Smooth muscle cell (in vitro differentiated cells): ENCODE data around the gene DLGAP4. TPM values are rescaled to one million over a fixed set of nuclear protein-coding genes. Genes with fewer than 3 reads are reported as not detected.

Source experiments
- DNase-seq: peaks from one replicate; lab custom pipeline; 2025; ENCODE audit not compliant: unreplicated experiment; lab: John Stamatoyannopoulos, UW
- H2AFZ ChIP-seq: fragments of 200-600 bp; sonication (generic); 2 replicates; pipeline ENCODE4 v1.6.0; 2016; ENCODE audit warnings: antibody characterized with exemption, low read depth, mild to moderate bottlenecking
- H3F3A ChIP-seq: fragments of 200-600 bp; sonication (generic); 2 replicates; pipeline ENCODE4 v1.6.0; 2017; ENCODE audit warnings: antibody characterized with exemption, low read depth
- H3K27ac ChIP-seq: fragments of 200-600 bp; sonication (generic); 2 replicates; pipeline ENCODE4 v1.5.1; 2016; ENCODE audit warnings: low read depth, mild to moderate bottlenecking
- H3K27me3 ChIP-seq: fragments of 200-600 bp; sonication (generic); 2 replicates; pipeline ENCODE4 v1.6.1; 2016; ENCODE audit warnings: low read depth, mild to moderate bottlenecking
- H3K36me3 ChIP-seq: fragments of 200-600 bp; sonication (generic); 2 replicates; pipeline ENCODE4 v1.5.1; 2016; ENCODE audit warnings: low read depth
- H3K4me1 ChIP-seq: fragments of 200-600 bp; sonication (generic); 2 replicates; pipeline ENCODE4 v1.5.1; 2016; ENCODE audit warnings: low read depth
- H3K4me2 ChIP-seq: fragments of 200-600 bp; sonication (generic); 2 replicates; pipeline ENCODE4 v1.6.0; 2016; ENCODE audit warnings: mild to moderate bottlenecking
- H3K4me3 ChIP-seq: fragments of 200-600 bp; sonication (generic); 2 replicates; pipeline ENCODE4 v1.5.1; 2016; ENCODE audit warnings: mild to moderate bottlenecking
- H3K79me2 ChIP-seq: fragments of 200-600 bp; sonication (generic); 2 replicates; pipeline ENCODE4 v1.6.0; 2016; ENCODE audit warnings: low read depth, mild to moderate bottlenecking
- H3K9ac ChIP-seq: fragments of 200-600 bp; sonication (generic); 2 replicates; pipeline ENCODE4 v1.6.0; 2016; ENCODE audit warnings: low read depth
- H3K9me3 ChIP-seq: fragments of 200-600 bp; sonication (generic); replicated peaks from 2 replicates; pipeline ENCODE4 v1.5.1; 2016; ENCODE audit warnings: low read depth
- H4K20me1 ChIP-seq: fragments of 200-600 bp; sonication (generic); 2 replicates; pipeline ENCODE4 v1.6.0; 2016; ENCODE audit warnings: low read depth
- CTCF ChIP-seq: fragments of 200-600 bp; sonication (generic); IDR thresholded peaks from 2 replicates; pipeline ENCODE4 v1.5.1; 2017; ENCODE audit warnings: borderline replicate concordance, mild to moderate bottlenecking, antibody characterized with exemption; ENCODE audit not compliant: insufficient read depth, poor library complexity, severe bottlenecking
- WGBS: methylation state at CpG from one replicate; pipeline ENCODE4 v1.1.7; 2016; ENCODE audit warnings: low lambda C conversion rate; 5-methylcytosine and 5-hydroxymethylcytosine counted together
- polyA plus RNA-seq: library from polyadenylated mRNA; unstranded; fragments of >200 nt; fragmentation: Nextera tagmentation; extraction: Ambion mirVana; gene quantifications from 2 replicates; pipeline ENCODE4 v1.2.1, GENCODE V29; 2016
- total RNA-seq: library from RNA; depleted of rRNA; stranded (reverse); fragments of >200 nt; gene quantifications from 2 replicates; pipeline ENCODE4 v1.2.3, GENCODE V29; 2014

Gene DLGAP4
- total and polyA plus RNA-seq, 2 experiments from 2014 or later, result 86.8 to 102 TPM

DNA sequence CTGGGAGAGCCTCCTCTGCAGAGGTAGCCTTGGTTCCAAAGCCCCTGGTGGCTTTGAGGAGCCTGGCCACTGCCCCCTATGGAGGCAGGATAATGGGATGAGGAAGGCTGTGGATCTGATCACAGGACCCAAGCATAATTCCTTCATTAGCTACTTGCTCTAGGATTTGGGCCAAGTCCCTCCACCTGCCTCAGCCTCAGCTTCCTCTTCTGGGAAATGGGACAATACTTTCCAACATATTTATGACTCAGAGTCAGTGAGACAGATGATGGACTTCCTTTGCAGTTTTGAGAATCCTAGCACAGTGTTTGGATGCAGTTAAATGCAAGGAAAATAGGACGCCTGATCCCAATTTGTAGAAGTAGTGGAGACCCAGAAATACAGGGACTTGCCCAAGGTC, 171.3 kb downstream of the DLGAP4 start:
- no peak overlapping the region for H3K9ac ChIP-seq
- H3K79me2 ChIP-seq, result peaks cover 100% of the 10 kb centered on the region
- peaks cover 16% of the 10 kb centered on the region for H3F3A ChIP-seq
- H2AFZ ChIP-seq, result no peak overlapping the region
- whole genome bisulfite sequencing, result 100% methylated on average over 1 of the region's 1 CpG
- TF ChIP-seq CTCF, result no peak
- no peaks in the 10 kb centered on the region for H3K36me3 ChIP-seq
- H3K9me3 ChIP-seq, result no peaks in the 10 kb centered on the region
- no peak overlapping the region for H3K4me3 ChIP-seq
- no peak overlapping the region for H3K4me2 ChIP-seq
- H3K27ac ChIP-seq, result no peak overlapping the region
- no peak for DNase-seq
- peaks cover 100% of the 10 kb centered on the region for H4K20me1 ChIP-seq
- peaks cover 9% of the 10 kb centered on the region for H3K4me1 ChIP-seq
- no peaks in the 10 kb centered on the region for H3K27me3 ChIP-seq

DNA sequence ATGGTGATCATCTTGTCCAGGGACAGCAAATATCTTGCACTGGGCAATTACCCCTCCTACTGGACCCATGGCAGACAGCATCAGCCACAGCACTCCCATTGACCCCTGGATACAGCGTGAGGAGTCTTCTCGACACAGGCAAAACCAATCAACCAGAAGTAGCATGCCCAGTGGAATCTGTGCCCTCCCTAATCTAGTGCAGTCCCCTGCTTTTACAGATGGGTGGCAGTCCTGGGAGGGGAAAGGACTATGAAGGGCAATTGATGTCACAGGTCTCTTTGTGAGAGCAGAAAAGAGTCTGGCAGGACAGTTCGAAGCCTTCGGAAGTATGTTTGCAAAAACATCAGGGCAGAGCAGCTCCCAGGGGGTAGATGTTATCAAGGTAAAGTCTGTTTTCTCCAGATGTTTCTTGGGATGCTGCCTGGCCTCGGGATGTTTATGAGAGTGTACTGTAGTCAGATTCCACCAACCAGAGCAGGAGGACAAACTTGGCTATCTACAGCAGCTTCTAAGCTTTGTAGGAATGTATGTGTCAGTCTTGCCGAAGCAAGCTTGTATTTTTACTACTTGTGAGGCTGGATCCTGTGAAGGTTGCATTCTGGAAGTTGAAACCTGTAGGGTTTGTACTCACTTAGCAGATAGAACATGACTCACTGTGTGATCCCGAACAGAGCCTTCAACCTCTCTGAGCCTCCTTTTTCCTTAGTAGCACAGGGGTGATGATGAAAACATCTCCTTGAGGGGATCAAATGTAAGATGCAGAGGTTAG, 172.2 kb downstream of the DLGAP4 start:
- Histone ChIP-seq H3K9me3 (no peaks in the 10 kb centered on the region), H3K4me1 (peaks cover under 1% of the 10 kb centered on the region), H3K9ac (no peak overlapping the region), H3K79me2 (peaks cover 100% of the 10 kb centered on the region), H3K4me3 (no peak overlapping the region), H3K36me3 (no peaks in the 10 kb centered on the region), H3K27ac (peak overlapping the region; percentile 29), H3K27me3 (no peaks in the 10 kb centered on the region), H4K20me1 (peaks cover 100% of the 10 kb centered on the region), H3F3A (peaks cover 12% of the 10 kb centered on the region), H3K4me2 (no peak overlapping the region), H2AFZ (no peak overlapping the region)
- no peak for TF ChIP-seq CTCF
- 56% methylated on average over 7 of the region's 7 CpGs for WGBS
- DNase-seq, result no peak

DNA sequence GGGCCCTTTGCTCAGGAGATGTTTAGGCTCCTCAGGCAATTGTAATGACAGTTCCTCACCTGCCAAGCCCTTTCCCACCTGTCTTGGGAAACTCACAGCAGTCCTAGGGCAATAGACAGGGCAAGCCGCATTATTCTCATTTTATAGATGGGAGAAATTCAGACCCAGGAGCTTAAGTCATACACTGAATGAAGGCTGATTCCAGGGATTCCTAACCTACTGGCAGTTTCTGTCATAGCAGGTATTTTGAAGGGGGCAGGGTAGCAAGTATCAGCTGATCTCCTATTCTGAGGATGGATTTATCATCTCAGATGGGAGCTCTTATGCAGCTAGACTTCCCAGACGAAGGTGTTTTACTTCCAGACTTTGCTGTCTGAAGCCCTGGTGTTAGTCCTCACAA, 173.8 kb downstream of the DLGAP4 start:
- peaks cover 100% of the 10 kb centered on the region for H3K79me2 ChIP-seq
- H2AFZ ChIP-seq, result no peak overlapping the region
- H3K4me1 ChIP-seq, result no peaks in the 10 kb centered on the region
- H3K9ac ChIP-seq, result no peak overlapping the region
- peaks cover 4% of the 10 kb centered on the region for H3F3A ChIP-seq
- H3K36me3 ChIP-seq, result no peaks in the 10 kb centered on the region
- H3K27ac ChIP-seq, result no peak overlapping the region
- no peaks in the 10 kb centered on the region for H3K9me3 ChIP-seq
- no peak overlapping the region for H3K4me2 ChIP-seq
- no peak for DNase-seq
- peaks cover 100% of the 10 kb centered on the region for H4K20me1 ChIP-seq
- no peak overlapping the region for H3K4me3 ChIP-seq
- 94% methylated on average over 2 of the region's 2 CpGs for WGBS
- no peak for TF ChIP-seq CTCF
- no peaks in the 10 kb centered on the region for H3K27me3 ChIP-seq
